GM12801 (cell line): Measurements from ENCODE around the gene CHMP4B.

Source experiments
- TF ChIP-seq, protein P1 (sequence below): IDR thresholded peaks from one replicate; pipeline ENCODE4 v1.5.1; 2011; ENCODE audit warnings: control low read depth; ENCODE audit not compliant: insufficient read length; ENCODE audit errors: extremely low read depth

CHMP4B gene

DNA sequence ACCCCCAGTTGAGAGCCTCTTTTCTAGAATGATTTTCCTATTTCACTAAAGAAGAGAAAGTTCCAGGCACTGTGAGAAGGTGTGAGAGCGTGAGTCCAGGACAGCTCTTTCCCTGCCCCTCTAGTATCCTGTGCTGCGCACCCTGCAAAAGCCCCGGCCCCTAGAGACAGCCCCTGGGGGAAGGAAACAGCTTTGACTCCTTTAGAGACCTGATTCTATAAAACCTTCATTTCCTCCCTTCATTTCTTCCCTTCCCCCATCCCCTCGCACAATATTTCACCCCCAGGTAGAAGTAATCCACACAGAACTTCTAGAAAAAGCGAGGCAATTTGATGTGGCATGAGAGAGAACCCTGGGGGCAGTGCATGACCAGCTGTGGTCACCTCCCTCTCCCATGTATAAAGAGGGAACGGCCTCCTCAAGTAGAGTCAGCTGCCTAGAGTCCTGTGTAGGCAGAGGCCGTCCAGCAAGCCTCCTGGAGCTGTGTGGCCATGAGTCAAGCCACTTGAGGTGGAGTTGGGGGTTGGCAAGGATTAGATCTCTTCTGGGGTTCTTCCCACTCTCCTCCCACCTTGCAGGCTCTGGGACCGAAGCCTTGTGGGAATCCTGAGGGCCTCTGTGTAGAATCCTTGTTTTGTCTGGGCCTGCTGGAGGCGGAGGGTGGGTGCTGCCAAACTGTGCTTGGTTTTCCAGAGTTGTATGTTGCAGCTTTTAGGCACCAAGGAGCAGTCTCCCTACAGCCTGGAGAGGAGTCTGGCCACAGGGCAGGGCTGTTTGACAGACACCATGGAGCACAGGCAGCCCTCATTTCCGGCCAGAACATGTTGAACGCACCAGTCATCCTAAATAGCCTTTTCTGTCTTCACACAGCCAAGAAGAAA is 41.7 kb downstream of the CHMP4B start:
- TF ChIP-seq, protein P1, sequence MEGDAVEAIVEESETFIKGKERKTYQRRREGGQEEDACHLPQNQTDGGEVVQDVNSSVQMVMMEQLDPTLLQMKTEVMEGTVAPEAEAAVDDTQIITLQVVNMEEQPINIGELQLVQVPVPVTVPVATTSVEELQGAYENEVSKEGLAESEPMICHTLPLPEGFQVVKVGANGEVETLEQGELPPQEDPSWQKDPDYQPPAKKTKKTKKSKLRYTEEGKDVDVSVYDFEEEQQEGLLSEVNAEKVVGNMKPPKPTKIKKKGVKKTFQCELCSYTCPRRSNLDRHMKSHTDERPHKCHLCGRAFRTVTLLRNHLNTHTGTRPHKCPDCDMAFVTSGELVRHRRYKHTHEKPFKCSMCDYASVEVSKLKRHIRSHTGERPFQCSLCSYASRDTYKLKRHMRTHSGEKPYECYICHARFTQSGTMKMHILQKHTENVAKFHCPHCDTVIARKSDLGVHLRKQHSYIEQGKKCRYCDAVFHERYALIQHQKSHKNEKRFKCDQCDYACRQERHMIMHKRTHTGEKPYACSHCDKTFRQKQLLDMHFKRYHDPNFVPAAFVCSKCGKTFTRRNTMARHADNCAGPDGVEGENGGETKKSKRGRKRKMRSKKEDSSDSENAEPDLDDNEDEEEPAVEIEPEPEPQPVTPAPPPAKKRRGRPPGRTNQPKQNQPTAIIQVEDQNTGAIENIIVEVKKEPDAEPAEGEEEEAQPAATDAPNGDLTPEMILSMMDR, result no peak

DNA sequence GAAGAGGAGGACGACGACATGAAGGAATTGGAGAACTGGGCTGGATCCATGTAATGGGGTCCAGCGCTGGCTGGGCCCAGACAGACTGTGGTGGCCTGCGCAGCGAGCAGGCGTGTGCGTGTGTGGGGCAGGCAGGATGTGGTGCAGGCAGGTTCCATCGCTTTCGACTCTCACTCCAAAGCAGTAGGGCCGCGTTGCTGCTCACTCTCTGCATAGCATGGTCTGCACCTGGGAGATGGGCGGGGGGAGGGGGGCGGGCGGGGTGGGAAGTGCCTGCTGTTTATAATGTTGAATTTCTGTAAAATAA is 42.3 kb downstream of the CHMP4B start:
- TF ChIP-seq, protein P1, result no peak

DNA sequence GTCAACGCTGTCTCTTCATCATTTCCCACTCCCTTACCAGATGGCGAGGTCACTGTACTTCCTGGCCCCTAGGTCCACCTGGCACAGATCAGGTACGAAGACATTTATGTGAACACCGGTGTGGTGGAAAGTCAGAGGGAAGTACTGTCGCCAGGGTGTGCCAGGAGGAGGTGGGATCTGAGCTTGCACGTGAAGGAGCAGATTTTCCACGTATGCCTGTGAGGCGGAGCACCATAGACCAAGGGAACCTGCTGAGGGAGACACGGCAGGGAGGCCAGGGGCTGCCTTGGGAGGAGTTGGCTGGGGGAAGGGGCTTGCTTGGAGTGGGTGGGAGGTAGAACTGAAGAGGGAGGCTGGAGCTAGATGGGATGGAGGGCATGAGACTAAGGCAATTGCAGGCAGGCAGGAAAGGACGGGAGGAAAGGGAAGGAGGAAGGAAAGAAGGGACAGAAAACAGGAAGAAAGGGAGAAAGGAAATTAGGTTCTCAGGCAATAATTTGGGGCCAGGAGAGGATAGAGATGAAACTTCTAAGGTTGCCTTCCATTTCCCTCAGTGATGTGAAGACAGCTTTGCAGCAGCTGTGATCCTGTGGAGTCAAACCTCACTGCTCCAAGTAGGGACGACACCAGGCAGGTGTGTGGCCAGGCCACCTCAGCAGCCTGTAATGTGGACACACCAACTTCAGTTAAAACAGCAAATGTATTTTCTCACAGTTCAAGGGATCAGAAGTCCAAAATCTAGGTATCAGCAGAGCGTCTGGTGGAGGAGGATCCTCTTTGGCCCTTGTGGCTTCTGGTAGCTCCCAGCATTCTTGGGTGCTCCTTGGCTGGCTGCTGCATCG is 46.8 kb downstream of the CHMP4B start:
- TF ChIP-seq, protein P1, result no peak

DNA sequence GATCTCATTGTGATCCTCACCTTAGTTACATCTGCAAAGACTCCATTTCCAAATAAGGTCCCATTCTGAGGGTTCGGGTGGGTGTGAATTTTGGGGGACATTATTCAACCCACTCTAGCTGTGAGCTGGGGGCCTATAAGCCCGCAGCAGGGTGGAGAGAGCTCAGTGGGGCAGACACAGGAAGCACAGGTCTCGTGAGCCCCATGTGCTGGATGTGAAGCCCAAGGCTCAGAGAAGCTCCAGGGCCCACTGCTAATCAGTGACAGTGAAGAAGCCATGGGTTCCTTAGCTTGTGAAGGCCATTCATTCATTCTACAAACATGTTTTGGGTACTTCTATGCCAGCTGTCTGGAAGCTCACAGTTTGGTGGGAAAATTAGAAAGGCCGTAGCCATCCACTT is 47.5 kb downstream of the CHMP4B start:
- TF ChIP-seq, protein P1, result no peak

DNA sequence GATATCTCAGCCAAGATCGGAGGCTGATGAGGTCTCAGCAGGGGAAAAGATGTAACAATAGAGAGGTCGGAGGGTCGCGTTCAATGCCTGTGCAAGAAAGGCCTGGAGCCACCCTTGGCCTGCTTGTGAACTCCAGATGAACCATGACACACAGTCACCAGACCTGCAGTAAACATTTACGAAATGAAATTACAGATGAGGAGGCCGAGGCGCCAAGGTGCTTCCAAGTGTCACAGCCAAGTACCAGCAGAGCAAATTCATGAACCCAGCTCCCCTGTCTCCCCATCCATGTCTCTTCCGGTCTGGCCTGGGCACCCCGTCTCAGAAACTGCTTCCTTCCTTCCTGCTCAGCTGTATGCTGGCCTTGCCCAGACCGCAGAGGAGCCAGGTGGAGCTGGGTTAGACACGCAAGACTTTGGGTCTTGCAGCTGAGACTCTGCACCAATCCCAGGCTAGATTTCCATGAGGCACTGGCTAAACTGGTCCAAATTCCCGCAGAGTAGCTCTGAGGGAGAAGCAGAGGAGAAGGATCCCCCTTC is 48.1 kb downstream of the CHMP4B start:
- TF ChIP-seq, protein P1, result no peak

DNA sequence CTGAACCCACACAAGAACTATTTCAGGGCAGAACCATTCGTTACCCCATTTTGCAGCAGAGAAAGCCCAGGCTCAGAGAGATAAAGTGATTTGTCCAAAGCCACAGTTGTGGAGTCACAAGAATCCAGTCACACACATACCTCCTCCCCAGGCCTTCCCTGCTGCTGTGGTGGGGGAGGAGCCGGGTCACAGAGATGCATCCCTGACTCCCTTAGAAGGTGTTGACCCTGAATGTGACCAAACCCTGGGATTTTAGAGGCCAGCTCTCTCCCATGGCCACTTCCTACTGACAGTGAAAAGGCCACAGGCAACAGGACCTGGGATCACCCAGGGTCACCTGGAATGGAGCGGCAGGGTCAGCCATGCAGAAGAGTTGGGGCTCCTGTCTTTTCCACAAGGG is 48.6 kb downstream of the CHMP4B start:
- TF ChIP-seq, protein P1, result no peak

DNA sequence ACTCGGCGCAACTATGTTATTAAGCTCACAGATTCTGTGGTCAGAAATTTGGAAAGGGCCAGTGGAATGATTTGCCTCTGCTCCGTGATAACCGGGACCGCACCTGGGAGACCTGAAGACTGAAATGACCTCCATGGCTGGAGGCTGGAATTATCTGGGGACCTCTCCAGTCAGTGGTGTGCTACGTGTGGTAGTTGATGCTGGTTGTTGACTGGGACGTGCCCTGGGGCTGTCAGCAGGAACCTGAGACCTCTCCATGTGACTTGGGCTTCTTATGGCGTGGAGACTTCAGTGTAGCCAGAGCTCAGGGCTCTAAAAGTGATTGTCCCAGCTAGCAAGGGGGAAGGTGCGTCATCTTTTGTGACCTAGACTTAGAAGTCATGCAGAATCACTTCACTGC is 50.3 kb downstream of the CHMP4B start:
- TF ChIP-seq, protein P1, result no peak
